Measurements from ENCODE around the gene SNAI3. TPM values are rescaled to one million over a fixed set of nuclear protein-coding genes. Genes with fewer than 3 reads are reported as not detected.

Gene SNAI3
- total RNA-seq, 1 donor from 2014 or later, result 0.29 TPM

DNA sequence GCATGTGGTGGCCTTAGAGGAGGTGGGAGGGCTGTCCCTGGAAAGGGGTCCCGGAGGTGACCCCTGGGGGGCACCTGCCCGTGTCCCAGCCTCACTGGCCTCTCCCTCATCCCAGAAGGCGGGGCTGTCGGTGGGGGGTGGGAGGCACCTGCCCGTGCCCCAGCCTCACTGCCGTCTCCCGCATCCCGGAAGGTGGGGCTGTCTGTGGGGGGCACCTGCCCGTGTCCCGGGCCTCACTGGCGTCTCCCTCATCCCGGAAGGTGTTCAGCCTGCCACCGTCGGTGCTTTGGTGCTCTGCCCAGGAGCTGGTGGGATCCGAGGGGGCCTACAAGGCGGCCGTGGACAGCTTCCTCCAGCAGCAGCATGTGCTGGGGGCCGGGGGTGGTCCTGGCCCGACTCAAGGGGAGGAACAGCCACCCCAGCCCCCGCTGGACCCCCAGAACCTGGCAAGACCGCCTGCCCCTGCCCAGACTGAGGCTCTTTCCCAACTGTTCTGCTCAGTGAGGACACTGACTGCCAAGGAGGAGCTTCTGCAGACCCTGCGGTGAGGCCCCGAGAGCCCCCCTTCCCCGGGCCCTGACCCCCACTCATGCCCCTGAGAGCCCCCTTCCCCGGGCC, 26.2 kb upstream of the SNAI3 start:
- no peak overlapping the region for H3K4me3 Mint-ChIP-seq
- no peak for DNase-seq (ENCODE audit: low spot score in 2 of 2, unreplicated experiment in 2 of 2)
- peaks cover 2% of the 10 kb centered on the region for H3K4me1 Mint-ChIP-seq
- no peak for TF ChIP-seq CTCF (IDR thresholded peaks at IDR 0.05; ENCODE audit: unreplicated experiment)
- no peaks in the 10 kb centered on the region for H3K27me3 Mint-ChIP-seq (ENCODE audit: low read depth)
- peaks cover 4% of the 10 kb centered on the region for H3K36me3 Mint-ChIP-seq
- H3K9me3 Mint-ChIP-seq, result no peaks in the 10 kb centered on the region
- no peak overlapping the region for H3K27ac Mint-ChIP-seq

DNA sequence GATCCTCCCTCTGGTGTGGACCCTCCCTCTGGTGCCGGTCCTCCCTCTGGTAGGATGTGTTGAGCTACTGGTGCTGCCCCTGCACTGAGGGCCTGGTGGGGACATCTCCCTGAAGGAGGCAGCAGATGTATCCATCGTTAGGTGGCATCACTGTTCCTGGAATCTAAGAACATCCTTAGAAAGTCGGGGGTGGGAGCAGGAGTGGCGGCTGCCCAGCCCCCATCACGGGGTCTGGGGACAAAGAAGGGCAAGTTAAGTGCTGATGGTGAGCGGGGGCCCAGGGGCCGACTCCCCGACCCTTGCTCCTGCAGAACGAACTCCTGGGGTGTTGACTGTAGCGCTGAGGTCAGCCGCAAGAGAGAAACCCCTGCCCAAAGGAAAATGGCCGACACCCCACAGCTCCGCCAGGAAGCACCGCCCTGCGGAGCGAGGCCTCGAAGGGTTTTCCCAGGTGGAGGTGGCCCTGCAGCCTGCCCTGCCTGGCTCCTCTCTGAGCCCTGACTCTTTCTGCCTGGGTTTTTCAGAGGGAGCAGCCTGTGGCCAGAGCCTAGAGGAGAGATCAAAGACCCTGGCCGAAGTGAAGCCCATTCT, 25.5 kb upstream of the SNAI3 start:
- no peak for DNase-seq (ENCODE audit: low spot score in 2 of 2, unreplicated experiment in 2 of 2)
- H3K27me3 Mint-ChIP-seq (ENCODE audit: low read depth), result no peaks in the 10 kb centered on the region
- H3K9me3 Mint-ChIP-seq, result no peaks in the 10 kb centered on the region
- H3K4me1 Mint-ChIP-seq, result peaks cover 8% of the 10 kb centered on the region
- TF ChIP-seq CTCF (IDR thresholded peaks at IDR 0.05; ENCODE audit: unreplicated experiment), result no peak
- H3K27ac Mint-ChIP-seq, result no peak overlapping the region
- H3K36me3 Mint-ChIP-seq, result no peaks in the 10 kb centered on the region
- no peak overlapping the region for H3K4me3 Mint-ChIP-seq

DNA sequence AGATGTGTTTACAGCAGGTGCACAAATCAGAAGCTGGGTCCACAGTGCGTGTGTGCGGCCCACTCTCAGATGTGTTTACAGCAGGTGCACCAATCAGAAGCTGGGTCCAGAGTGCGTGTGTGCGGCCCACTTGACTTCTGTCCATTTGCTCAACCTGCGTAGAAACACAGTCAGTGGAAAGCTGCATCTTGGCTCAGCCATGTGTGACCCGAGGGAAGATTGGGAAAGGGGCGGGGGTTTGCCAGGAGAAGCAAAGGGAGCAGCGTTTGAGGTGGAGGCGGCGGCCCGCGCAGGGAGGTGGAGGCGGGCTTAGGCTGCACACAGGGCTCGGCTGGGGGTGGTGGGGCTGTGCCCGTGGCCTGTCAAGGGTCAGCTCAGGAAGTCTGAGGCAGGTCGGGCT, 24.2 kb upstream of the SNAI3 start:
- no peaks in the 10 kb centered on the region for H3K27me3 Mint-ChIP-seq (ENCODE audit: low read depth)
- no peak for TF ChIP-seq CTCF (IDR thresholded peaks at IDR 0.05; ENCODE audit: unreplicated experiment)
- no peaks in the 10 kb centered on the region for H3K9me3 Mint-ChIP-seq
- H3K27ac Mint-ChIP-seq, result no peak overlapping the region
- H3K4me3 Mint-ChIP-seq, result no peak overlapping the region
- H3K36me3 Mint-ChIP-seq, result no peaks in the 10 kb centered on the region
- DNase-seq (ENCODE audit: low spot score in 2 of 2, unreplicated experiment in 2 of 2), result no peak
- peaks cover 9% of the 10 kb centered on the region for H3K4me1 Mint-ChIP-seq

DNA sequence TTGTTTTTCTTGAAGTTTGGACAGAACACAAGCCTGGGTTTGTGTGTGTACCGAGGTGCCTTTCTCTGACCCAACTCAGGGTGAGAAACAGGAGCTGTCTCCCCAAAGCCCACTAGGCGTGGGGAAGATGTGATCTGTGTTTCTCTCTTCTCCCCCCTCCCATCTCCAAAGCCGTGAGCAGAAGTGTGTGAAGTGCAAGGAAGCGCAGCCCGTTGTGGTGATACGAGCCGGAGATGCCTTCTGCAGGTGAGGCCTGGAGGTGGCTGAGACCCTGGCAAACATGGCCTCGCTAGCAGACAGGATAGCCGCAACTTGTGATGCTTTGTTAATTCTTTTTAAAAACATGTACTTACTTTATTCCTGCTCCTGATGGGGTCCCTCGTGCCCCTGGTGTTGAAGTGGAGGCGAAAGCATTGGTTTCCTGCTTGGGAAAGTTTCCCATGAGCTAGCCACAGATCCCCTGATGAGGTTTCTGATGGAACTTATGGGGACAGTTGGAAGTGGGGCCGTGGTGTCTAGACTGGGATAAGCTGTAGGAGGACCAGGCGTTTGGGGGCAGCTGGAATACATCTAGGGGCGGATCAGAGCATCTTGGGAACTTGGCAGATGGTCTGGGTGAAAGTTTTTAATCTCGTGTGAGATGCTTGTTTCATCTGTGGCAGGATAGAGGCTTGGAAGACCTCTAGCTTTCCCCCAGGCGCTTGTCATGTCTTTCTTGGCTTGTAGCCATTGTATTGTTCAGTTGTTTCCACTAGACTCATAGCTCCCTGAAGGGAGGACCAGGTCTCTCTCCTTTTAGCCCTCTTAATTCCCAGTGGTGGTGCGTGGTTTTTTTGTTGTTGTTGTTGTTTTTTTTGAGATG, 20.9 kb upstream of the SNAI3 start:
- Mint-ChIP-seq H3K4me3 (peak overlapping the region; percentile 67), H3K27me3 (ENCODE audit: low read depth) (no peaks in the 10 kb centered on the region), H3K4me1 (peaks cover 21% of the 10 kb centered on the region), H3K27ac (peak overlapping the region; percentile 83), H3K36me3 (no peaks in the 10 kb centered on the region), H3K9me3 (no peaks in the 10 kb centered on the region)
- DNase-seq (ENCODE audit: low spot score in 2 of 2, unreplicated experiment in 2 of 2), result no peak
- no peak for TF ChIP-seq CTCF (IDR thresholded peaks at IDR 0.05; ENCODE audit: unreplicated experiment)

GRCh38 chr16:88706229-88706964, 20.1 kb upstream of the SNAI3 start, which contains the start of the genes CTU2 and RNF166:
Gene CTU2 (plus strand): TSS chr16:88706503. CDS start chr16:88706531, 28 bp downstream.
Gene RNF166 (minus strand): TSS chr16:88706408. CDS start chr16:88706325, 83 bp downstream.
- H3K4me3 Mint-ChIP-seq, result peak within 1 kb of the TSS; percentile 80
- H3K9me3 Mint-ChIP-seq, result no peaks in the 10 kb centered on the region
- peaks cover 21% of the 10 kb centered on the region for H3K4me1 Mint-ChIP-seq
- no peaks in the 10 kb centered on the region for H3K27me3 Mint-ChIP-seq (ENCODE audit: low read depth)
- no peaks in the 10 kb centered on the region for H3K36me3 Mint-ChIP-seq
- H3K27ac Mint-ChIP-seq, result peak within 1 kb of the TSS; percentile 83
- peak; percentile 93 to 97 for DNase-seq (ENCODE audit: low spot score in 2 of 2, unreplicated experiment in 2 of 2)
- TF ChIP-seq CTCF (IDR thresholded peaks at IDR 0.05; ENCODE audit: unreplicated experiment), result no peak

Measured in mesothelial cell of epicardium (in vitro differentiated cells).